LNCAP (cell line): Measurements from ENCODE around the gene DLGAP1.

Experiments
- CTCF ChIP-seq: fragments of 450-650 bp; IDR thresholded peaks from 2 replicates; pipeline ENCODE4 v1.5.1; 2017; ENCODE audit warnings: mild to moderate bottlenecking

DLGAP1 gene

GRCh38 chr18:3871687-3872086, 583.4 kb downstream of the DLGAP1 start:
- TF ChIP-seq CTCF = no peak

- TF ChIP-seq CTCF = no peak
Observed at GRCh38 chr18:3870914-3871313, 584.2 kb downstream of the DLGAP1 start.

- peak; percentile 58 for TF ChIP-seq CTCF
Observed at GRCh38 chr18:3869848-3870247, 585.3 kb downstream of the DLGAP1 start.

GRCh38 chr18:3867864-3868311, 587.2 kb downstream of the DLGAP1 start:
- TF ChIP-seq CTCF = no peak

- TF ChIP-seq CTCF = no peak
Observed at GRCh38 chr18:3867236-3867635, 587.9 kb downstream of the DLGAP1 start.

GRCh38 chr18:3864669-3865298, 590.3 kb downstream of the DLGAP1 start:
- no peak for TF ChIP-seq CTCF

- no peak for TF ChIP-seq CTCF
Observed at GRCh38 chr18:3863593-3863992, 591.5 kb downstream of the DLGAP1 start.

GRCh38 chr18:3863006-3863405, 592.1 kb downstream of the DLGAP1 start:
- no peak for TF ChIP-seq CTCF
